ENCODE data around the gene PTGDR.

- TF ChIP-seq CTCF (IDR thresholded peaks at IDR 0.05): no peak
- no peak for TF ChIP-seq POLR2A (IDR thresholded peaks at IDR 0.05)
These were observed 43.0 kb downstream of the PTGDR start for GRCh38 chr14:52310541-52310940.
